ENCODE data around the gene GPR108. TPM values are rescaled to one million over a fixed set of nuclear protein-coding genes. Genes with fewer than 3 reads are reported as not detected.

The GPR108 gene
- total RNA-seq, 3 donors from 2014 or later = 74.8 to 115 (median 89.2) TPM

GRCh38 chr19:6720369-6721137 is 16.8 kb downstream of the GPR108 start, which contains the start of gene C3:
Gene C3 (minus strand): TSS chr19:6720650. CDS start chr19:6720589, 61 bp downstream.
- no peak within 1 kb of the TSS for H3K4me3 ChIP-seq

GRCh38 chr19:6719992-6720368 is 17.4 kb downstream of the GPR108 start:
- ATAC-seq = no peak
- H3K4me1 ChIP-seq (ENCODE audit: low read depth) = no peaks in the 10 kb centered on the region
- H3K9me3 ChIP-seq = no peaks in the 10 kb centered on the region
- no peak for DNase-seq
- no peak overlapping the region for H3K4me3 ChIP-seq
- intact Hi-C loops (cut with DNase I, micrococcal nuclease) = no loop called here
- no peaks in the 10 kb centered on the region for H3K36me3 ChIP-seq (ENCODE audit: low read depth)
- TF ChIP-seq CTCF (IDR thresholded peaks at IDR 0.05) = no peak

More at GRCh38 chr19:6720369-6721137, 16.8 kb downstream of the GPR108 start, which contains the start of gene C3:
- ATAC-seq (peak; percentile 51), DNase-seq (peak in 1 of 3 donors; percentile 57)
- Histone ChIP-seq H3K4me1 (ENCODE audit: low read depth) (no peaks in the 10 kb centered on the region), H3K36me3 (ENCODE audit: low read depth) (no peaks in the 10 kb centered on the region), H3K9me3 (no peaks in the 10 kb centered on the region)
- no peak for TF ChIP-seq CTCF (IDR thresholded peaks at IDR 0.05)
- intact Hi-C loops (cut with DNase I, micrococcal nuclease) = no loop called here

- no peaks in the 10 kb centered on the region for H3K4me1 ChIP-seq (ENCODE audit: low read depth)
- no peaks in the 10 kb centered on the region for H3K36me3 ChIP-seq (ENCODE audit: low read depth)
- no peak for DNase-seq
- no peak for TF ChIP-seq CTCF (IDR thresholded peaks at IDR 0.05)
- no peak overlapping the region for H3K4me3 ChIP-seq
- intact Hi-C loops (cut with DNase I, micrococcal nuclease) = no loop called here
- no peak for ATAC-seq
- no peaks in the 10 kb centered on the region for H3K9me3 ChIP-seq
These were observed 17.9 kb downstream of the GPR108 start for GRCh38 chr19:6719540-6719861.

- intact Hi-C loops (cut with DNase I, micrococcal nuclease) = no loop called here
- H3K4me3 ChIP-seq = no peak overlapping the region
- H3K9me3 ChIP-seq = no peaks in the 10 kb centered on the region
- ATAC-seq (peak; percentile 44), DNase-seq (peak in 1 of 3 donors; percentile 66)
- H3K36me3 ChIP-seq (ENCODE audit: low read depth) = no peaks in the 10 kb centered on the region
- no peak for TF ChIP-seq CTCF (IDR thresholded peaks at IDR 0.05)
- H3K4me1 ChIP-seq (ENCODE audit: low read depth) = no peaks in the 10 kb centered on the region
These were observed 18.4 kb downstream of the GPR108 start for GRCh38 chr19:6718741-6719539.

GRCh38 chr19:6718111-6718740 is 19.2 kb downstream of the GPR108 start:
- ATAC-seq = no peak
- H3K9me3 ChIP-seq = no peaks in the 10 kb centered on the region
- no peak overlapping the region for H3K4me3 ChIP-seq
- intact Hi-C loops (cut with DNase I, micrococcal nuclease) = no loop called here
- H3K36me3 ChIP-seq (ENCODE audit: low read depth) = no peaks in the 10 kb centered on the region
- H3K4me1 ChIP-seq (ENCODE audit: low read depth) = no peaks in the 10 kb centered on the region
- no peak for TF ChIP-seq CTCF (IDR thresholded peaks at IDR 0.05)
- DNase-seq = peak in 1 of 3 donors; percentile 48

All from mucosa of descending colon (tissue), 3 donors.